B cell (primary cell): ENCODE measurements around the gene ATP2B3. TPM values are rescaled to one million over a fixed set of nuclear protein-coding genes. Genes with fewer than 3 reads are reported as not detected.

Experiments
- ATAC-seq: fragments of 200-7000 bp; cut with Tn5 transposase; one replicate; pipeline ENCODE4 v1.10.0; 2021; ENCODE audit warnings: low read depth, mild to moderate bottlenecking, moderate number of reproducible peaks, moderate library complexity
- CTCF ChIA-PET: fragments of 350-600 bp; sonication (Branson Sonifier 250); formaldehyde crosslinking; loops from one replicate; lab custom pipeline; 2021; ENCODE audit warnings: antibody characterized with exemption, inconsistent platforms; lab: Charles Lee
- POLR2A ChIA-PET: fragments of 350-600 bp; sonication (Branson Sonifier 250); formaldehyde crosslinking; loops from one replicate; lab custom pipeline; 2021; ENCODE audit warnings: antibody characterized with exemption; lab: Charles Lee
- DNase-seq: peaks from one replicate; pipeline ENCODE4 v3.0.0; 2013
- H2AFZ ChIP-seq: 2 replicates; pipeline ENCODE4 v1.6.1; 2012; ENCODE audit warnings: mild to moderate bottlenecking, low read depth, low read length; ENCODE audit not compliant: insufficient read depth, poor library complexity, severe bottlenecking
- H3K27ac ChIP-seq, 2 donors: 1 replicate in 1 of 2; 2 replicates in 1 of 2; pipeline ENCODE4 v1.5.1; 2012 to 2013; ENCODE audit warnings: low read length in 2 of 2, mild to moderate bottlenecking in 2 of 2, moderate library complexity in 1 of 2
- H3K27me3 ChIP-seq, 4 experiments: fragments of 200-600 bp in 1 of 4; sonication (generic) in 1 of 4; replicated peaks in 1 of 4; 1 replicate in 2 of 4; 2 replicates in 2 of 4; pipeline versions ENCODE4 v1.6.1 to v1.7.0; 2013 to 2016; ENCODE audit warnings: low read length in 3 of 4, mild to moderate bottlenecking in 2 of 4, mixed read lengths in 1 of 4, moderate library complexity in 1 of 4; ENCODE audit not compliant: insufficient read depth in 4 of 4, control insufficient read depth in 3 of 4; ENCODE audit errors: control extremely low read depth in 1 of 4
- H3K36me3 ChIP-seq, 2 experiments: replicated peaks in 1 of 2; 1 replicate in 1 of 2; 2 replicates in 1 of 2; pipeline versions ENCODE4 v1.6.1 to v1.7.1; 2013; ENCODE audit warnings: low read length in 1 of 2; ENCODE audit not compliant: insufficient read depth in 2 of 2, control insufficient read depth in 1 of 2; ENCODE audit errors: control extremely low read depth in 1 of 2, extremely low read depth in 1 of 2
- H3K4me1 ChIP-seq, 2 donors: fragments of 200-600 bp in 1 of 2; sonication (generic) in 1 of 2; 1 replicate in 1 of 2; 2 replicates in 1 of 2; pipeline versions ENCODE4 v1.5.1 to v1.6.1; 2013 to 2017; ENCODE audit warnings: low read length in 2 of 2; ENCODE audit not compliant: control insufficient read depth in 2 of 2, insufficient read depth in 2 of 2
- H3K4me2 ChIP-seq: replicated peaks from 2 replicates; pipeline ENCODE3; 2012; ENCODE audit warnings: mild to moderate bottlenecking, low read depth, low read length; ENCODE audit not compliant: poor library complexity, severe bottlenecking
- H3K4me3 ChIP-seq, 5 experiments: fragments of 200-600 bp in 1 of 5; sonication (generic) in 1 of 5; 1 replicate in 3 of 5; 2 replicates in 2 of 5; pipeline versions ENCODE4 v1.5.1 to v1.7.0; 2011 to 2016; ENCODE audit warnings: low read length in 4 of 5, mild to moderate bottlenecking in 4 of 5, low read depth in 2 of 5, control low read depth in 1 of 5, moderate library complexity in 1 of 5; ENCODE audit not compliant: insufficient read depth in 1 of 5; ENCODE audit errors: control extremely low read depth in 1 of 5, extremely low read depth in 1 of 5
- H3K79me2 ChIP-seq: fragments of 200-600 bp; sonication (generic); one replicate; pipeline ENCODE4 v1.6.0; 2016; ENCODE audit warnings: low read length; ENCODE audit not compliant: control insufficient read depth, insufficient read depth
- H3K9ac ChIP-seq: fragments of 200-600 bp; sonication (generic); 2 replicates; pipeline ENCODE4 v1.6.1; 2017; ENCODE audit warnings: mild to moderate bottlenecking, low read length, moderate library complexity
- H3K9me3 ChIP-seq, 3 donors: one replicate each; pipeline versions ENCODE4 v1.6.1 to v1.7.1; 2013; ENCODE audit warnings: low read length in 2 of 3; ENCODE audit not compliant: control insufficient read depth in 2 of 3, insufficient read depth in 1 of 3; ENCODE audit errors: control extremely low read depth in 1 of 3
- H4K20me1 ChIP-seq: 2 replicates; pipeline ENCODE4 v1.6.0; 2012; ENCODE audit warnings: mild to moderate bottlenecking, low read length; ENCODE audit not compliant: insufficient read depth, control insufficient read depth, poor library complexity, severe bottlenecking
- H3K27ac Mint-ChIP-seq: one replicate; pipeline ENCODE4 v1.8.0; 2021; ENCODE audit warnings: mixed read lengths
- H3K27me3 Mint-ChIP-seq: one replicate; pipeline ENCODE4 v1.8.0; 2021; ENCODE audit warnings: mixed read lengths
- H3K4me1 Mint-ChIP-seq: one replicate; pipeline ENCODE4 v1.8.0; 2021; ENCODE audit warnings: mixed read lengths
- H3K4me3 Mint-ChIP-seq: one replicate; pipeline ENCODE4 v1.8.0; 2021; ENCODE audit warnings: mixed read lengths
- H3K9me3 Mint-ChIP-seq: one replicate; pipeline ENCODE4 v1.8.0; 2022; ENCODE audit warnings: mixed read lengths; ENCODE audit not compliant: insufficient read depth
- EZH2 ChIP-seq: IDR thresholded peaks from 2 replicates; pipeline ENCODE4 v1.6.1; 2012; ENCODE audit warnings: borderline replicate concordance, low read depth, mild to moderate bottlenecking, moderate library complexity, low read length; ENCODE audit not compliant: insufficient read depth, poor library complexity, severe bottlenecking
- WGBS: methylation state at CpG from one replicate; pipeline ENCODE4 v1.1.5; 2013; ENCODE audit warnings: missing lambda C conversion rate; ENCODE audit not compliant: insufficient coverage; 5-methylcytosine and 5-hydroxymethylcytosine counted together
- intact Hi-C: fragments of 100-400 bp; cut with micrococcal nuclease; formaldehyde crosslinking; loops from one replicate; pipeline ENCODE4 v1.10.0; 2022
- polyA plus RNA-seq: library from polyadenylated mRNA; depleted of rRNA; stranded (reverse); fragments of >200 nt; gene quantifications from 2 replicates; pipeline ENCODE4 v1.2.3, GENCODE V29; 2012
- total RNA-seq, 2 donors: library from RNA; stranded (reverse); fragments of 120-200 nt in 1 of 2; gene quantifications; 1 replicate in 1 of 2; 2 replicates in 1 of 2; pipeline versions ENCODE4 v1.2.3 to v1.2.4, GENCODE V29; 2013 to 2022
- TF ChIP-seq, protein P1 (sequence below): fragments of 200-600 bp; IDR thresholded peaks from one replicate; pipeline ENCODE4 v1.8.0; 2022; ENCODE audit warnings: antibody characterized with exemption, mild to moderate bottlenecking

The ATP2B3 gene
- total and polyA plus RNA-seq, 2 donors (not counting 1 experiment from before 2014, with no cell fraction given) = not detected

- Histone ChIP-seq H3K9me3 (no peaks in the 10 kb centered on the region), H3K27ac (no peak overlapping the region), H3K27me3 (peaks cover 0 to 8% (median 0%) of the 10 kb centered on the region in 4 experiments), H3K9ac (no peak overlapping the region), H4K20me1 (no peaks in the 10 kb centered on the region), H3K4me1 (no peaks in the 10 kb centered on the region), H3K4me2 (no peak overlapping the region), H2AFZ (no peak overlapping the region), H3K4me3 (no peak overlapping the region), H3K79me2 (no peaks in the 10 kb centered on the region), H3K36me3 (no peaks in the 10 kb centered on the region)
- DNase-seq = no peak
- Mint-ChIP-seq H3K4me3 (no peak overlapping the region), H3K9me3 (no peaks in the 10 kb centered on the region), H3K27me3 (peaks cover 6% of the 10 kb centered on the region), H3K27ac (no peak overlapping the region), H3K4me1 (peaks cover 3% of the 10 kb centered on the region)
- intact Hi-C loops = no loop called here
- ChIA-PET CTCF (no interaction called here), POLR2A (no interaction called here)
- TF ChIP-seq, protein P1, sequence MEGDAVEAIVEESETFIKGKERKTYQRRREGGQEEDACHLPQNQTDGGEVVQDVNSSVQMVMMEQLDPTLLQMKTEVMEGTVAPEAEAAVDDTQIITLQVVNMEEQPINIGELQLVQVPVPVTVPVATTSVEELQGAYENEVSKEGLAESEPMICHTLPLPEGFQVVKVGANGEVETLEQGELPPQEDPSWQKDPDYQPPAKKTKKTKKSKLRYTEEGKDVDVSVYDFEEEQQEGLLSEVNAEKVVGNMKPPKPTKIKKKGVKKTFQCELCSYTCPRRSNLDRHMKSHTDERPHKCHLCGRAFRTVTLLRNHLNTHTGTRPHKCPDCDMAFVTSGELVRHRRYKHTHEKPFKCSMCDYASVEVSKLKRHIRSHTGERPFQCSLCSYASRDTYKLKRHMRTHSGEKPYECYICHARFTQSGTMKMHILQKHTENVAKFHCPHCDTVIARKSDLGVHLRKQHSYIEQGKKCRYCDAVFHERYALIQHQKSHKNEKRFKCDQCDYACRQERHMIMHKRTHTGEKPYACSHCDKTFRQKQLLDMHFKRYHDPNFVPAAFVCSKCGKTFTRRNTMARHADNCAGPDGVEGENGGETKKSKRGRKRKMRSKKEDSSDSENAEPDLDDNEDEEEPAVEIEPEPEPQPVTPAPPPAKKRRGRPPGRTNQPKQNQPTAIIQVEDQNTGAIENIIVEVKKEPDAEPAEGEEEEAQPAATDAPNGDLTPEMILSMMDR = no peak
- no peak for TF ChIP-seq EZH2
- WGBS = 100% methylated on average over 4 of the region's 5 CpGs
- no peak for ATAC-seq
Observed at GRCh38 chrX:153513265-153513664, 4.2 kb upstream of the ATP2B3 start.

- H3K4me2 ChIP-seq = no peak overlapping the region
- no peaks in the 10 kb centered on the region for H3K36me3 ChIP-seq
- H2AFZ ChIP-seq = no peak overlapping the region
- H4K20me1 ChIP-seq = no peaks in the 10 kb centered on the region
- ATAC-seq = no peak
- 96% methylated on average over 6 of the region's 9 CpGs for WGBS
- Mint-ChIP-seq H3K4me1 (peaks cover 3% of the 10 kb centered on the region), H3K4me3 (no peak overlapping the region), H3K27ac (no peak overlapping the region), H3K27me3 (peaks cover 6% of the 10 kb centered on the region), H3K9me3 (no peaks in the 10 kb centered on the region)
- intact Hi-C loops = no loop called here
- no peaks in the 10 kb centered on the region for H3K4me1 ChIP-seq
- no peak overlapping the region for H3K27ac ChIP-seq
- DNase-seq = no peak
- CTCF ChIA-PET = no interaction called here
- H3K9me3 ChIP-seq = no peaks in the 10 kb centered on the region
- H3K9ac ChIP-seq = no peak overlapping the region
- H3K79me2 ChIP-seq = no peaks in the 10 kb centered on the region
- POLR2A ChIA-PET = no interaction called here
- H3K27me3 ChIP-seq = peaks cover 0 to 13% (median 0%) of the 10 kb centered on the region in 4 experiments
- H3K4me3 ChIP-seq = no peak overlapping the region
- TF ChIP-seq, protein P1 = no peak
- no peak for TF ChIP-seq EZH2
Observed at GRCh38 chrX:153514259-153514658, 3.2 kb upstream of the ATP2B3 start.
